Natural killer cell (primary cell): ENCODE results near the gene DPM2. TPM values are rescaled to one million over a fixed set of nuclear protein-coding genes. Genes with fewer than 3 reads are reported as not detected.

Source experiments
- ATAC-seq, 3 donors: fragments of 150-1000 bp in 2 of 3; fragments of 200-7000 bp in 1 of 3; cut with Tn5 transposase; 1 replicate in 1 of 3; 2 replicates in 2 of 3; pipeline ENCODE4 v1.10.0; 2021; ENCODE audit warnings: mild to moderate bottlenecking in 2 of 3, moderate library complexity in 2 of 3
- DNase-seq, 2 donors: peaks; one replicate each; pipeline versions ENCODE4 v3.0.0 to v3.0.0-alpha.2; 2013 to 2021; ENCODE audit warnings: mixed read lengths in 1 of 2
- H3K27ac ChIP-seq: one replicate; pipeline ENCODE4 v1.5.1; 2013; ENCODE audit warnings: mild to moderate bottlenecking, low read length
- H3K27me3 ChIP-seq: one replicate; pipeline ENCODE4 v1.6.1; 2013; ENCODE audit warnings: low read length; ENCODE audit not compliant: control insufficient read depth, insufficient read depth
- H3K36me3 ChIP-seq: one replicate; pipeline ENCODE4 v1.6.1; 2013; ENCODE audit warnings: low read length; ENCODE audit not compliant: control insufficient read depth, insufficient read depth
- H3K4me1 ChIP-seq: one replicate; pipeline ENCODE4 v1.6.1; 2013; ENCODE audit warnings: low read length; ENCODE audit not compliant: control insufficient read depth, insufficient read depth
- H3K4me3 ChIP-seq: one replicate; pipeline ENCODE4 v1.5.1; 2013; ENCODE audit warnings: low read length
- H3K9me3 ChIP-seq: one replicate; pipeline ENCODE4 v1.6.1; 2013; ENCODE audit warnings: low read length; ENCODE audit not compliant: control insufficient read depth, insufficient read depth
- H3K27ac Mint-ChIP-seq, 2 donors: one replicate each; pipeline ENCODE4 v1.8.0; 2022; ENCODE audit warnings: mild to moderate bottlenecking in 2 of 2, mixed read lengths in 2 of 2, moderate library complexity in 1 of 2
- H3K27me3 Mint-ChIP-seq, 2 donors: one replicate each; pipeline ENCODE4 v1.8.0; 2022; ENCODE audit warnings: low read depth in 2 of 2, mixed read lengths in 2 of 2
- H3K36me3 Mint-ChIP-seq: one replicate; pipeline ENCODE4 v1.8.0; 2022; ENCODE audit warnings: mixed read lengths
- H3K4me1 Mint-ChIP-seq, 2 donors: one replicate each; pipeline ENCODE4 v1.8.0; 2022; ENCODE audit warnings: mixed read lengths in 2 of 2
- H3K4me3 Mint-ChIP-seq: one replicate; pipeline ENCODE4 v1.8.0; 2022; ENCODE audit warnings: mild to moderate bottlenecking, moderate library complexity, mixed read lengths
- H3K9me3 Mint-ChIP-seq, 2 donors: one replicate each; pipeline ENCODE4 v1.8.0; 2022; ENCODE audit warnings: mixed read lengths in 2 of 2
- CTCF ChIP-seq: fragments of 200-600 bp; IDR thresholded peaks from one replicate; pipeline ENCODE4 v1.8.0; 2022; ENCODE audit warnings: antibody characterized with exemption
- WGBS: methylation state at CpG from one replicate; pipeline ENCODE4 v1.1.7; 2013; ENCODE audit warnings: missing lambda C conversion rate; ENCODE audit not compliant: insufficient coverage; 5-methylcytosine and 5-hydroxymethylcytosine counted together
- intact Hi-C: fragments of 100-400 bp; cut with micrococcal nuclease; formaldehyde crosslinking; loops from one replicate; pipeline ENCODE4 v1.14.2; 2022
- total RNA-seq, 4 donors: library from RNA; stranded (reverse); fragments of 120-200 nt in 1 of 4; gene quantifications; one replicate each; pipeline versions ENCODE4 v1.2.3 to v1.2.4, GENCODE V29; 2013 to 2022

Gene DPM2
- total RNA-seq, 3 donors from 2014 or later (not counting 1 experiment from before 2014, with no cell fraction given): 22.9 to 31.4 (median 24.1) TPM

GRCh38 chr9:127929625-127929979 lies 8.1 kb downstream of the DPM2 start:
- no peaks in the 10 kb centered on the region for H3K9me3 ChIP-seq
- H3K4me3 Mint-ChIP-seq: peak overlapping the region; percentile 56
- ATAC-seq (no peak), DNase-seq (no peak)
- H3K27ac ChIP-seq: no peak overlapping the region
- peaks cover 18% of the 10 kb centered on the region for H3K27me3 ChIP-seq
- peaks cover 42% of the 10 kb centered on the region for H3K4me1 ChIP-seq
- peaks cover 15 to 16% of the 10 kb centered on the region in 2 donors for H3K27me3 Mint-ChIP-seq
- no peak overlapping the region for H3K4me3 ChIP-seq
- H3K27ac Mint-ChIP-seq: no peak overlapping the region
- no peaks in the 10 kb centered on the region for H3K36me3 ChIP-seq
- no peak for TF ChIP-seq CTCF
- H3K9me3 Mint-ChIP-seq: no peaks in the 10 kb centered on the region
- no peaks in the 10 kb centered on the region for H3K36me3 Mint-ChIP-seq
- intact Hi-C loops: no loop called here
- WGBS: 81% methylated on average over 10 of the region's 10 CpGs
- H3K4me1 Mint-ChIP-seq: peaks cover 17 to 37% of the 10 kb centered on the region in 2 donors

GRCh38 chr9:127928676-127929624 lies 8.7 kb downstream of the DPM2 start:
- Mint-ChIP-seq H3K27me3 (peaks cover 16% of the 10 kb centered on the region in 2 donors), H3K9me3 (no peaks in the 10 kb centered on the region), H3K4me1 (peaks cover 11 to 31% of the 10 kb centered on the region in 2 donors), H3K4me3 (peak overlapping the region; percentile 56), H3K36me3 (no peaks in the 10 kb centered on the region), H3K27ac (no peak overlapping the region)
- no peaks in the 10 kb centered on the region for H3K9me3 ChIP-seq
- intact Hi-C loops: no loop called here
- DNase-seq: no peak
- peaks cover 42% of the 10 kb centered on the region for H3K4me1 ChIP-seq
- no peaks in the 10 kb centered on the region for H3K36me3 ChIP-seq
- 76% methylated on average over 7 of the region's 11 CpGs for whole genome bisulfite sequencing
- H3K27ac ChIP-seq: no peak overlapping the region
- H3K4me3 ChIP-seq: no peak overlapping the region
- no peak for ATAC-seq
- H3K27me3 ChIP-seq: peaks cover 18% of the 10 kb centered on the region
- TF ChIP-seq CTCF: no peak

GRCh38 chr9:127927988-127928675 lies 9.5 kb downstream of the DPM2 start:
- TF ChIP-seq CTCF: no peak
- peaks cover 18% of the 10 kb centered on the region for H3K27me3 ChIP-seq
- peaks cover 42% of the 10 kb centered on the region for H3K4me1 ChIP-seq
- no peak for ATAC-seq
- no peak overlapping the region for H3K27ac Mint-ChIP-seq
- no peaks in the 10 kb centered on the region for H3K36me3 ChIP-seq
- no peaks in the 10 kb centered on the region for H3K9me3 ChIP-seq
- no peaks in the 10 kb centered on the region for H3K9me3 Mint-ChIP-seq
- WGBS: 34% methylated on average over 24 of the region's 24 CpGs
- H3K27ac ChIP-seq: no peak overlapping the region
- intact Hi-C loops: no loop called here
- peaks cover 11 to 31% of the 10 kb centered on the region in 2 donors for H3K4me1 Mint-ChIP-seq
- H3K36me3 Mint-ChIP-seq: no peaks in the 10 kb centered on the region
- H3K27me3 Mint-ChIP-seq: peaks cover 16 to 19% of the 10 kb centered on the region in 2 donors
- H3K4me3 Mint-ChIP-seq: no peak overlapping the region
- peak in 1 of 2 donors; percentile 42 for DNase-seq
- no peak overlapping the region for H3K4me3 ChIP-seq
